Right lobe of liver (tissue), 6 donors: ENCODE results near the gene DSG4. TPM values are rescaled to one million over a fixed set of nuclear protein-coding genes. Genes with fewer than 3 reads are reported as not detected.

Source experiments
- ATAC-seq, 4 donors: fragments of 200-7000 bp; cut with Tn5 transposase; one replicate each; pipeline ENCODE4 v1.9.1; 2020; ENCODE audit warnings: mild to moderate bottlenecking in 4 of 4, moderate library complexity in 4 of 4
- DNase-seq, 3 donors: peaks; one replicate each; pipeline ENCODE4 v3.0.0-alpha.2; 2020
- H3K27ac ChIP-seq, 3 donors: fragments of 200-600 bp; one replicate each; pipeline ENCODE4 v1.8.0; 2022
- H3K27me3 ChIP-seq, 2 donors: fragments of 200-600 bp; one replicate each; pipeline ENCODE4 v1.8.0; 2022
- H3K36me3 ChIP-seq, 4 donors: fragments of 200-600 bp; sonication (generic) in 1 of 4; one replicate each; pipeline versions ENCODE4 v1.5.1 to v1.8.0; 2017 to 2022; ENCODE audit warnings: control low read depth in 1 of 4
- H3K4me1 ChIP-seq, 4 donors: fragments of 200-600 bp; sonication (generic) in 1 of 4; one replicate each; pipeline versions ENCODE4 v1.5.1 to v1.8.0; 2017 to 2022; ENCODE audit warnings: control low read depth in 1 of 4
- H3K4me3 ChIP-seq, 3 donors: fragments of 200-600 bp; one replicate each; pipeline ENCODE4 v1.8.0; 2022
- H3K9me3 ChIP-seq, 4 donors: fragments of 200-600 bp; sonication (generic) in 1 of 4; one replicate each; pipeline versions ENCODE4 v1.5.1 to v1.8.0; 2017 to 2022; ENCODE audit warnings: control low read depth in 1 of 4
- POLR2A ChIP-seq: fragments of 450-650 bp; IDR thresholded peaks from one replicate; pipeline ENCODE4 v1.6.1; 2017; ENCODE audit warnings: antibody characterized with exemption, mild to moderate bottlenecking
- WGBS: methylation state at CpG from one replicate; pipeline ENCODE4 v1.1.6; 2018; ENCODE audit warnings: low coverage, low lambda C conversion rate; ENCODE audit not compliant: insufficient coverage; ENCODE audit errors: missing lambda C conversion rate; 5-methylcytosine and 5-hydroxymethylcytosine counted together
- intact Hi-C, 2 donors: fragments of 100-400 bp; cut with DNase I; formaldehyde crosslinking; loops; one replicate each; pipeline versions ENCODE4 v1.11.2 to v1.14.1; 2022
- total RNA-seq, 6 experiments: library from RNA; depleted of rRNA in 2 of 6; stranded (reverse); fragments of >200 nt in 2 of 6; fragmentation: NEBNext Ultra II Directional in 3 of 6; extraction: Animal tissue kit (Norgen Biotek cat#: 25700) in 3 of 6; gene quantifications; one replicate each; pipeline versions ENCODE4 v1.1.0 to v1.2.4, GENCODE V29; 2016 to 2023
- TF ChIP-seq, protein P1 (sequence below), 4 donors: fragments of 200-600 bp in 3 of 4; fragments of 450-650 bp in 1 of 4; IDR thresholded peaks; one replicate each; pipeline versions ENCODE4 v1.5.1 to v1.8.0; 2016 to 2022; ENCODE audit warnings: antibody characterized with exemption in 4 of 4, mild to moderate bottlenecking in 2 of 4
- donor health status: DM: no; HTN: yes; CAD: no.
- donor health status: DM: no; HTN: no; CAD: no.
- donor health status: DM: no; HTN: no; CAD: no.
- donor health status: DM: no; HTN: yes; CAD: no.
- donor health status: DM: no; HTN: yes; CAD: no.

Gene DSG4
- total RNA-seq, 6 experiments from 2014 or later = not detected

GRCh38 chr18:31420032-31420431 is 43.5 kb downstream of the DSG4 start:
- intact Hi-C loops = no loop called here
- Histone ChIP-seq H3K4me1 (no peaks in the 10 kb centered on the region), H3K27me3 (no peaks in the 10 kb centered on the region), H3K9me3 (no peaks in the 10 kb centered on the region), H3K4me3 (no peak overlapping the region), H3K27ac (no peak overlapping the region), H3K36me3 (no peaks in the 10 kb centered on the region)
- DNase-seq = no peak
- ATAC-seq = no peak
- TF ChIP-seq, protein P1, sequence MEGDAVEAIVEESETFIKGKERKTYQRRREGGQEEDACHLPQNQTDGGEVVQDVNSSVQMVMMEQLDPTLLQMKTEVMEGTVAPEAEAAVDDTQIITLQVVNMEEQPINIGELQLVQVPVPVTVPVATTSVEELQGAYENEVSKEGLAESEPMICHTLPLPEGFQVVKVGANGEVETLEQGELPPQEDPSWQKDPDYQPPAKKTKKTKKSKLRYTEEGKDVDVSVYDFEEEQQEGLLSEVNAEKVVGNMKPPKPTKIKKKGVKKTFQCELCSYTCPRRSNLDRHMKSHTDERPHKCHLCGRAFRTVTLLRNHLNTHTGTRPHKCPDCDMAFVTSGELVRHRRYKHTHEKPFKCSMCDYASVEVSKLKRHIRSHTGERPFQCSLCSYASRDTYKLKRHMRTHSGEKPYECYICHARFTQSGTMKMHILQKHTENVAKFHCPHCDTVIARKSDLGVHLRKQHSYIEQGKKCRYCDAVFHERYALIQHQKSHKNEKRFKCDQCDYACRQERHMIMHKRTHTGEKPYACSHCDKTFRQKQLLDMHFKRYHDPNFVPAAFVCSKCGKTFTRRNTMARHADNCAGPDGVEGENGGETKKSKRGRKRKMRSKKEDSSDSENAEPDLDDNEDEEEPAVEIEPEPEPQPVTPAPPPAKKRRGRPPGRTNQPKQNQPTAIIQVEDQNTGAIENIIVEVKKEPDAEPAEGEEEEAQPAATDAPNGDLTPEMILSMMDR (IDR thresholded peaks at IDR 0.05) = no peak
- TF ChIP-seq POLR2A = no peak
- 87% methylated on average over 6 of the region's 6 CpGs for WGBS

GRCh38 chr18:31420524-31420923 is 43.9 kb downstream of the DSG4 start:
- WGBS = 72% methylated on average over 2 of the region's 2 CpGs
- no peak for DNase-seq
- no peak for ATAC-seq
- intact Hi-C loops = no loop called here
- Histone ChIP-seq H3K27me3 (no peaks in the 10 kb centered on the region), H3K4me3 (no peak overlapping the region), H3K4me1 (no peaks in the 10 kb centered on the region), H3K36me3 (no peaks in the 10 kb centered on the region), H3K27ac (no peak overlapping the region), H3K9me3 (no peaks in the 10 kb centered on the region)
- TF ChIP-seq POLR2A = no peak
- TF ChIP-seq, protein P1 (IDR thresholded peaks at IDR 0.05) = no peak

DNA sequence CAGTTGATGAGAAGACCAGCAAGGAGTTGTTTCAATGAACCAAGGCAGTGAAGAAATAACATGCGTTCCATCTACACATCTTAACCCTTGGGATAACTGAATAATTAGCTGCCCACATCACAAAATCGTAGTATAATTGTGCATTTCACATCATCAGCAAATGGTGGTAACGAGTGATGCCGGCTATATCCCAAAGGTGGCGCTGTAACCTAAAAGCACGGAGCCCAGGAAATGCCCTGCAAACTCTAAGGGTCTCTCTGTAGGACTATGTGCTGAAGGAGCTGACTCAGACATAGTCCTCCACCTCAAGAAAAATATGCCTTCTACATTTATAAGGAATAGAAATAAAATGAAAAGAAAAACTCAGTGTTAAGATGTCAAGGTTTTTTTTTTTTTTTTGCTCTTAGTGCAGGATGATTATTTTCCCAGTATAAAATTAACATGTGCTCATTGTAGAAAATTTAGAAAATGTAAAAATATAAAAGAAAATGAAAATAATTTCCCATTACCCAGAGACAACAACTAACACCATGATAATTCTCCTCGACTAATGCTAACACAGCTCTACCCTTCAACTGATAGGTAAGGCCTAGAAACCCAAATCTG is 47.9 kb downstream of the DSG4 start:
- no peaks in the 10 kb centered on the region for H3K36me3 ChIP-seq
- TF ChIP-seq POLR2A = no peak
- TF ChIP-seq, protein P1 (IDR thresholded peaks at IDR 0.05) = peak; percentile 58 to 63 (median 59)
- no peak overlapping the region for H3K27ac ChIP-seq
- intact Hi-C loops = no loop called here
- no peak overlapping the region for H3K4me3 ChIP-seq
- H3K27me3 ChIP-seq = no peaks in the 10 kb centered on the region
- DNase-seq (no peak), ATAC-seq (peak; percentile 39 to 76 (median 50))
- WGBS = 23% methylated on average over 7 of the region's 7 CpGs
- H3K9me3 ChIP-seq = no peaks in the 10 kb centered on the region
- no peaks in the 10 kb centered on the region for H3K4me1 ChIP-seq

DNA sequence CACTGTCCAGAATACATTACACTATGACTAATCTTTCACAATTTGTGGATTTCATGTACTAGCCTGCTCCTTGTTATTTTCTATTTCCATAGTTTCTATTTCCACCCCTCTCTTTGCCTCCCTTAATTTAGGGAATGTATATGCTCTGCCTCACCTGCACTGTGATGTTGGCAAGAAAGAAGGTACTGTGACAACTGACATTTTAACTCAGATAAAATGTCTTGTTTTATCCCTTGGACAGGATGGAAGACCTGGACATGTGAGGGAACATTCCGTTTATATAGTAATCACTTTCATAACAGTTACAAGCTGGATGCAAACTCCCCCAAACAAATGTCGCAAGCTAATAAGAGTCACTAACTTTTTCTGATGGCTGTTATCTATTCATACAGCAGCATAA is 49.4 kb downstream of the DSG4 start:
- DNase-seq = no peak
- H3K27me3 ChIP-seq = no peaks in the 10 kb centered on the region
- no peak overlapping the region for H3K4me3 ChIP-seq
- intact Hi-C loops = no loop called here
- H3K36me3 ChIP-seq = no peaks in the 10 kb centered on the region
- no peak for ATAC-seq
- TF ChIP-seq, protein P1 (IDR thresholded peaks at IDR 0.05) = no peak
- no peak for TF ChIP-seq POLR2A
- no peaks in the 10 kb centered on the region for H3K4me1 ChIP-seq
- 83% methylated on average over 2 of the region's 2 CpGs for WGBS
- no peaks in the 10 kb centered on the region for H3K9me3 ChIP-seq
- no peak overlapping the region for H3K27ac ChIP-seq
